GM19328 (cell line): ENCODE data around the gene OTUD7B.
"Not testable (repeated sequence)": the region's sequence is repeated elsewhere in the genome, so short reads cannot be mapped to it uniquely, and the experiment has no call there.

Experiments used
- ATAC-seq: cut with Tn5 transposase; IDR thresholded peaks from one replicate; pipeline ENCODE4 v1.9.1; 2021; ENCODE audit warnings: mild to moderate bottlenecking, moderate library complexity; ENCODE audit not compliant: unreplicated experiment

The OTUD7B gene

GRCh38 chr1:149957548-149957947 lies 53.0 kb downstream of the OTUD7B start:
- ATAC-seq = not testable (repeated sequence)

GRCh38 chr1:149949911-149950310 lies 60.6 kb downstream of the OTUD7B start:
- no peak for ATAC-seq

GRCh38 chr1:149945206-149945605 lies 65.3 kb downstream of the OTUD7B start:
- ATAC-seq = no peak

GRCh38 chr1:149942885-149943284 lies 67.6 kb downstream of the OTUD7B start:
- no peak for ATAC-seq

- no peak for ATAC-seq
These were observed 68.3 kb downstream of the OTUD7B start for GRCh38 chr1:149942207-149942606.

GRCh38 chr1:149940427-149940826 lies 70.1 kb downstream of the OTUD7B start:
- no peak for ATAC-seq

GRCh38 chr1:149938668-149939003 lies 71.9 kb downstream of the OTUD7B start:
- not testable (repeated sequence) for ATAC-seq

GRCh38 chr1:149937759-149938158 lies 72.8 kb downstream of the OTUD7B start:
- ATAC-seq = no peak

GRCh38 chr1:149936992-149937705 lies 73.4 kb downstream of the OTUD7B start:
- no peak for ATAC-seq

- no peak for ATAC-seq
These were observed 74.1 kb downstream of the OTUD7B start, which contains the start of gene MTMR11 for GRCh38 chr1:149936170-149936991. Gene MTMR11 (minus strand): TSS chr1:149936879. CDS start chr1:149936647, 232 bp downstream.

GRCh38 chr1:149934356-149934755 lies 76.2 kb downstream of the OTUD7B start:
- ATAC-seq = no peak

- no peak for ATAC-seq
These were observed 77.3 kb downstream of the OTUD7B start for GRCh38 chr1:149933208-149933607.

GRCh38 chr1:149932474-149932873 lies 78.1 kb downstream of the OTUD7B start:
- ATAC-seq = no peak

- no peak for ATAC-seq
These were observed 79.2 kb downstream of the OTUD7B start for GRCh38 chr1:149931212-149931790.

GRCh38 chr1:149929856-149930255 lies 80.7 kb downstream of the OTUD7B start:
- no peak for ATAC-seq

- ATAC-seq = no peak
These were observed 82.2 kb downstream of the OTUD7B start for GRCh38 chr1:149928401-149928724.

GRCh38 chr1:149927563-149928400 lies 82.7 kb downstream of the OTUD7B start, which contains the start of gene SF3B4:
Gene SF3B4 (minus strand): TSS chr1:149927803. CDS start chr1:149927759, 44 bp downstream.
- ATAC-seq = peak; percentile 76

- no peak for ATAC-seq
These were observed 83.4 kb downstream of the OTUD7B start for GRCh38 chr1:149927056-149927562.

- no peak for ATAC-seq
These were observed 84.2 kb downstream of the OTUD7B start for GRCh38 chr1:149926296-149926695.

GRCh38 chr1:149925751-149926150 lies 84.8 kb downstream of the OTUD7B start:
- ATAC-seq = no peak

GRCh38 chr1:149925345-149925744 lies 85.2 kb downstream of the OTUD7B start:
- ATAC-seq = no peak
